Measurements from ENCODE around the gene PARD6B.
"Not testable (repeated sequence)": the region's sequence is repeated elsewhere in the genome, so short reads cannot be mapped to it uniquely, and the experiment has no call there.

The PARD6B gene

DNA sequence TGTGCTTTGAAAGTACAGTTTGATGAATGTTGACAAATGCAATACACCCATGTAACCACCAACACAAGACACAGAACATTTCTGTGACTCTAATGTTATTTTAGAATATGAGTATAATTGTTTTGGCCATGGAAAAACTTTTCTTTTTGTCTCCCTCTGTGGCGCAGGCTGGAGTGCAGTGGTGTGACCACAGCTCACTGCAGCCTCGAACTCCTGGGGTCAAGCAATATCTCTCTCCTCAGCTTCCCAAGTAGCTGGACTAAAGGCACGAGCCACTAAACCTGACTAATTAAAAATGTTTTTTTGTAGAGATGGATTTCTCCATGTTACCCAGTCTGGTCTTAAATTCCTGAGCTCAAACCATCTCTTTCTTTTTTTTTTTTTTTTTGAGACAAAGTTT lies 43.1 kb downstream of the PARD6B start:
- no peak for DNase-seq (ENCODE audit: low read depth in 2 of 2)

DNA sequence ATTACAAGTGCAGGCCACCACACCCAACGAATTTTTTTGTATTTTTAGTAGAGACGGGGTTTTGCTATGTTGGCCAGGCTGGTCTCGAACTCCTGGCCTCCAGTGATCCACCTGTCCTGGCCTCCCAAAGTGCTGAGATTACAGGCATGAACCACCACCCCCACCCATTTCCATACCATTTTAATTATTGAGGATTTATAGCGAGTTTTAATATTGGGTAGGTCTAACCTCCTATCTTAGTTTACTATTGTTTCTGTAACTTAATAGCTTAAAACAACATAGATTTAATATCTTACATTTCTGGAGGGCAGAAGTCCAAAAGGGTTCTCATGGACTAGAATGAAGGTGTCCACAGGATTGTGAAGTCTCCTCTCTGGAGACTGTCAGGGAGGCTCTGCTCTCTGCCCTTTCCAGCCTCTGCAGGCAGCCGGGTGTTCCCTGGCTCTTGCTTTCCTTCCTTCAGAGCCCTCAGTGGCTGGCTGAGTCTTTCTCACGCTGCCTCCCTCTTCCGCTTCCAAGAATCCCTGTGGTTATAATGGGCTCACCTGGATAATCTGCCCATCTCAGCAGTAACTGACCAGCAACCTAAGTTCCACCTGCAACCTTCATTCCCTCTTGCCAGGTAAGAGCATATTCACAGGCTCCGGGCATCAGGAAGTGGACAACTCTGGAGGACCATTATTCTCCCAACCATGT lies 44.9 kb downstream of the PARD6B start:
- no peak for DNase-seq (ENCODE audit: low read depth in 2 of 2)

DNA sequence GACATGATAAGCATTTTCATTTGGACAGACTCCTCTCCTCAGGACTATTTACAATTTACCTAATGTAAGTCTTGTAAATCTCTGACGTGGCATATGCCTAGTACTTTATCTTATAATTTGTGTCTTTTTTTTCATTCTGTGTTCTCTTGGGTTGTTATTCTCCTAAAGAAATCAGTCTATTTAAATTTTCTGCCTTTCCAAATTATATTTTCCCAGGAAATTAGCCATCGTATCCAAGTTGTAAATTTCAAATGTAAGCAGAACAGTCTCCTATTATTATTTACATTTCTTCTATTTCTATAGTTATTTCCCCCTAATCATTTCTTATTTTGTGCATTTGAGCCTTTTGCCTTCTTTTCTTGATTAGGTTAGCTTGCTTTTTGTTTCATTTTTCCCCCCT lies 46.0 kb downstream of the PARD6B start:
- no peak for DNase-seq (ENCODE audit: low read depth in 2 of 2)

DNA sequence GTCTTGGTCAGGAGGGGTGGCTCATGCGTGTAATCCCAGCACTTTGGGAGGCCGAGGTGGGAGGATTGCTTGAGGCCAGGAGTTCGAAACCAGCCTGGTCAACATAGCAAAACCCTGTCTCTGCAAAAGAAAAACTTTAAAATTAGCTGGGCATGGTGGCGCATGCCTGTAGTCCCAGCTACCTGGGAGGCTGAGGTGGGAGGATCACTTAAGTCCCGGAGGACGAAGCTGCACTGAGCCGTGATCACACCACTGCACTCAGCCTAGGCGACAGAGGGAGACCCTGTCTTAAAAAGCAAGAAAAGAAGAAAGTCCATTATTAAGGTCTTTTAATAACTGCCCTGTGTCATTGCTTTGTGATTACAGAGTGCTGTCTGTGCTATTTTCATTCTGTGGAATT lies 47.6 kb downstream of the PARD6B start:
- DNase-seq (ENCODE audit: low read depth in 2 of 2): not testable (repeated sequence)

DNA sequence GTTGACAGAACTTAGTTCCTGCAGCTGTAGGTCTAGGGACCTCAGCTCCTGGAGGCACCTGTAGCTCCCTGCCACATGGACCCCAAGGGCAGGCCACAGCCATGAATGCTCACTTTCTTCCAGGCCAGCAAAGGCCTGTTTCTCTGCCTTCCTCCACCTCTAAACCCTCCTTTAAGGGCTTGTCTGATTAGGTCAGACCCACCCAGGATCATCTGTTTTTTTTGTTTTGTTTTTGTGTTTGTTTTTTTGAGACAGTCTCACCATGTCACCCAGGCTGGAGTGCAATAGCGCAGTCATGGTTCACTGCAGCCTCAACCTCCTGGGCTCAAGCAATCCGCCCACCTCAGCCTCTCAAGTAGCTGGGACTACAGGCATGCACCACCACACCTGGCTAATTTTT lies 52.0 kb downstream of the PARD6B start:
- DNase-seq (ENCODE audit: low read depth in 2 of 2): no peak

DNA sequence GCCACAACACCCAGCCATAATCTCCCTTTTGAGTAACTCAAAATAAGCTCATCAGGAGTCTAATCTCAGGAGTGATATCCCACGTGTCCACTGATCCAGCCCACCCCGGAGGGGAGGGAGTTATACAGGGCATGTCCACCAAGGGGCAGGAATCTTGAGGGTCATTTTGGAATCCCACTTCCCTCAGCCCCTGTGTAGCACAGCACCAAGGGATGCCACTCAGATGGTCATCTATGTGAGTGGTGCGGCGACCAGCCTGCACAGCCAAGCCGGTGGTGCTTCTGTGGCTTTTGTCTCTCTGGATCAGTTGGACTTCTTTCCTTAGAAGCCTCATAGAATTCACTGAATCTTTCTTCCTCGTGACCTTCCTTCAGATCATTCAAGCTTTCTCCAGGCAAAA lies 52.5 kb downstream of the PARD6B start:
- no peak for DNase-seq (ENCODE audit: low read depth in 2 of 2)

DNA sequence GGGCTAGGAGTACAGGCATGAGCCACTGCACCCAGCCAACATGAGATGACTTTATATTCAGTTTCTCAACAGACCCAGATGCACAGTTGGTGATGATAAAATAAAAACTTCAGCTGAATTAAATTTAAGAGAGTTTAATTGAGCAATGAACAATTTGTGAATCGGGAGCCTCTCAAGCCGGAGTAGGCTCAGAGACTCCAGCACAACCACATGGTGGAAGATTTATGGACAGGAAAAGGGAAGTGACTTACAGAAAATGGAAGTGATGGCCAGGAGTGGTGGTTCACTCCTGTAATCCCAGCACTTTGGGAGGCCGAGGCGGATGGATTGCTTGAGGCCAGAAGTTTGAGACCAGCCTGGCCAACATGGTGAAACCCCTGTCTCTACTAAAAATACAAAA lies 53.1 kb downstream of the PARD6B start:
- DNase-seq (ENCODE audit: low read depth in 2 of 2): no peak

DNA sequence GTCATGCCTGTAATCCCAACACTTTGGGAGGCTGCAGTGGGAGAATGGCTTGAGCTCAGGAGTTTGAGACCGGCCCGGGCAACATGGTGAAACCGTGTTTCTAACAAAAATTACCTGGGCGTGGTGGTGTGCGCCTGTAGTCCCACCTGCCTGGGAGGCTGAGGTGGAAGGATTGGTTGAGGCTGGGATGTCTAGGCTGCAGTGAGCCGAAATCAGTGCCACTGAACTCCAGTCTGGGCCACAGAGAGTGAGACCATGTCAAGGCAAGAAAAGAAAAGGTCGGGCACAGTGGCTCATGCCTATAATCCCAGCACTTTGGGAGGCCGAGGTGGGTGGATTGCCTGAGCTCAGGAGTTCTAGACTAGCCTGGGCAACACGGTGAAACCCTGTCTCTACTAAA lies 55.3 kb downstream of the PARD6B start:
- DNase-seq (ENCODE audit: low read depth in 2 of 2): no peak

DNA sequence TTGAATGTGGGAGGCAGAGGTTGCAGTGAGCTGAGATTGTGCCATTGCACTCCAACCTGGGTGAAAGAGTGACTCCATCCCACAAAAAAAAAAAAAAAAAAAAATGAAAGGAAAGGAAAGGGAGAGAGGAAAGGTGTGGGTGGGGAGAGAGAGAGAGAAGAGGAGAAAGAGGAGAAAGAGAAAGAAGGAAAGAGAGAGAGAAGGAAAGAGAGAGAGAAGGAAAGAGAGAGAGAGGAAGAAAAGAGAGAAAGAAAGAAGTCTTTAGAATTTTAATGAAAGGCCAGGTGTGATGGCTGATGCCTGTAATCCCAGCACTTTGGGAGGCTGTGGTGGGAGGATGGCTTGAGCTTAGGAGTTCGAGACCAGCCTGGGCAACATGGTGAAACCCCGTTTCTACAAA lies 55.8 kb downstream of the PARD6B start:
- no peak for DNase-seq (ENCODE audit: low read depth in 2 of 2)

DNA sequence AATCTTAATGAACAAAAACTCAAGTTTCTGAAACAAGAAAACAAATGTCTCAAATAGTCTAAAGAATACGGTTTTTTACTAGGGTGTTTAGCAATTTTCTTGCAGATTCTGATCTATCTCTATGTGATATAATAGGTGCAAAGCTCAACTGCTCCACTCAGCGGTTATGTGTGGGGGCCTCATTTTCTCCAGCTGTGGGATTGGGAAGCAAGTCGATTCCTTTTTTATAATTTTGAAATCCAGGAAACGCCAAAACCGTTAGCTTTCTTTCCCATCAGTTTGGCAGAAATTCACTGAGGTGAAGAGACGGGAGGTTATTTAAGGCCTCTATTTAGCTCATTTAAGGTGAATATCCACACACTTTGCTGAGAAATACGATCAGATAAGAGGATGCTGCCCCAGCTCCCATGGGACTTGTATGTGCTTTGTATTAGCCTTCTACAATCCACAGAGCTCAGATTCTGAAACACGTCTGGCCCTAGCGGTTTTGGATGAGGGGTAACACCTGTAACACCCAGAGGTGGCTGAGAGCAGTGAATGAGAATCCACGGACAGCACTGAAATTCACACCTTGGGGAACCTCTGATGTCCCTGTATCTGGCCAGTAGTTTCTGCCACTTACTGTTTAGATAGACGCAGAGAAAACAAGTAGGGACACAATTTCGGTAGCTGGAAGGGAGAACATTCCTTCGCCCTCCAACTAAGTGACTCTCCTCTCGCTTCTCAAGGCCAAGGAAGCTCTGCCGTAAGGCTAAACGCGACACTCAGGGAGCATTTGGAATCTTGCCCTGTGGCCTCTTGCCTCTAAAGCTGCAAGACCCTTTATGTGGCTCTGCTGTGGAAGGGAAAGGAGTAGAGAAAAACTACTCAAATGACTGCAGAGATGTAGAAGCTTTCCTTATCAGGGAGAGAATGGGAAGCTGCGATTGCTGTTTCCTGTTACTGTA lies 56.9 kb downstream of the PARD6B start:
- DNase-seq (ENCODE audit: low read depth in 2 of 2): no peak

DNA sequence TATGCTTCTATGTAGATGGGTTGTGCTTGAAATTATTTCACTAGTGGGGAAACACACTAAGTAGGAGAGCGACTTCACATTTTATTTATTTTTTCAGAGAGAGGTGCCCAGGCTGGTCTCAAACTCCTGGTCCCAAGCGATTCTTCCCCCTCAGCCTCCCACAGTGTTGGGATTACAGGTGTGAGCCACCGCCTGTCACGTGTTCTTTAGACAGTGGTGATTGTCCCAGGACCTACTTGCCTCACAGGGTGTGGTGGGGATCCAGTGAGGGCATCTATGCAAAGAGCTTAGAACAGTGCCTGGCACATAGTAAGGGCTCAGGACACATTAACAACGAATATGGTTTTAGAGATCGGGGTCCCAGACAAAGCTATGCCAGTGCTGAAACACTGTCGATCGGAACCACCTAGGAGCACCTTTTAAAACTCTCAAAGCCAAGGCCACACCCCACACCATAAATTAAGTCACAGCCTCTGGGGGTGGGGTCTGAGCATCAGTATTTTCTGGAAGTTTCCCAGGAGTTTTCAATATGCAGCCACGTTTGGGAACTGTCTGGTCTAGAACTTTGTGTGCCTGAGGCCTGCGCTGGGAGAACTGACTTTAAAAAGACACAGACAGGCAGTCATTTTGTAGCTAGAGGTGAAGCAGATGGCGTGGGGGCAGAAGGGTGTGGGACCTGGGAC lies 58.7 kb downstream of the PARD6B start:
- DNase-seq (ENCODE audit: low read depth in 2 of 2): no peak

DNA sequence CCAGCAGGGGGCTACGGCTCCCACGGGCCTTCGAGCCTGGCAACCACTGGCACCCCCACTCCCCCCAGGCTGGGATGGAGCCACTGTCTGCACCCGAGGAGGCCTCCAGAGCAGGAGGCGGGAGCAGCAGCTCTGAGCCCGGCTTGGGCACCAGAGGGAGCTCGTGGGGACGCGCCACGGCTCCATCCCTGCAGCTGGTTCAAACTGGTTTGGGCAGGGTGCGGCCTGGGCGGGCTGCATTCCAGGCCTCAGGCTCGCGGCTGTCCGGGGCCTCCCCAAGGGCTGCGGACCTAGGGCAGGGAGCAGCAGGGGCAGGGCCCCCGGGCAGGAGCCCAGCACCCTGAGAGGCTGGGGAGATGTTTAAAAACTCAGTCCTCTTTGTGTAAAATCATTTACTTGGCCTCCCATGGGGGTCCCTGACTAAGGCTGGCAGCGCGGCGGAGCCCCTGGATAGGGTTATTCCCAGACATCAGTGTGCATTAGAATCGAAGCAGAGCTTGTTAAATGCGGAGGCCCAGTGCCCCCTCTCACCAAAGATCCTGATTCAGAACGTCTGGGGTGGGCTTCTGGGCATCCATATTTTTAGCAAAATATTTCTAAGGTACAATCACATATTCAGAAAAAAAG lies 59.4 kb downstream of the PARD6B start:
- DNase-seq (ENCODE audit: low read depth in 2 of 2): peak; percentile 74 to 83

DNA sequence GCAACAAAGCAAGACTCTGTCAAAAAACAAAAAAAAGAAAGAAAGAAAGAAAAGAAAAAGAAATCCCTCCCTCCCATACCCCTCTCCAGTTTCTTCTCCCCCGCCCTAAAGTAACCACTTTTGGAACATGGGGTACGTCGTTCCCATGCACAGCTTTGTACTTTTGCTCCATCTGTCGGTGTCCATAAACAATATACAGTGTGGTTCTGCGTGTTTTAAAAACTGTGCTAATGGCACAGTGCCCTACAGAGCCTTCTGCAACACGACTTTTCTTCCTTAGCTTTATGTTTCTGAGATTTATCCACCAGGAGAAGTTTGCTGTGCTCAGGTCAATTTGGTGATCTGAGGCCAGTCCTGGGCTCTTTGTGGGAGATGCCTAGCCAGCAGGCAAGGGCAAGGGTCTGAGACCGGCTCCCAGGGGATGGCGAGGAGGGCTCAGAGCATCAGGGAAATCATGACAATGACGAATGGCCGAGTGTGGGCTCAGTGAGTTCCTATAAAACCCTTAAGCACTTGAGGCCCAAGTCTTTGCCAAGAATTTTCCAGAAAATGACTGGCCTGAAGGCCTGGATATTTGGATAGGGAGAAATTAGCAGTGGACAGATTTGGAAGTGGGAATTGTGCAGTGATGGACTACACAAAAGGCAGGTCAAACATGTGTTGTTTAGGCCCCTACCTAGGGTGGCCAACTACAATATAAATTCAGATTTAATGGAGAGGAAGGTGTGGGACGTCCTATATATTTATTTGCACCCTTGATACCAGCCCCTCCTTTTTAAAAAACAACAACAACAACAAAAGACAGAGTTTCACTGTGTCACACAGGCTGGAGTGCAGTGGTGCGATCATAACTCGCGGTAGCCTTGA lies 61.6 kb downstream of the PARD6B start:
- DNase-seq (ENCODE audit: low read depth in 2 of 2): no peak

DNA sequence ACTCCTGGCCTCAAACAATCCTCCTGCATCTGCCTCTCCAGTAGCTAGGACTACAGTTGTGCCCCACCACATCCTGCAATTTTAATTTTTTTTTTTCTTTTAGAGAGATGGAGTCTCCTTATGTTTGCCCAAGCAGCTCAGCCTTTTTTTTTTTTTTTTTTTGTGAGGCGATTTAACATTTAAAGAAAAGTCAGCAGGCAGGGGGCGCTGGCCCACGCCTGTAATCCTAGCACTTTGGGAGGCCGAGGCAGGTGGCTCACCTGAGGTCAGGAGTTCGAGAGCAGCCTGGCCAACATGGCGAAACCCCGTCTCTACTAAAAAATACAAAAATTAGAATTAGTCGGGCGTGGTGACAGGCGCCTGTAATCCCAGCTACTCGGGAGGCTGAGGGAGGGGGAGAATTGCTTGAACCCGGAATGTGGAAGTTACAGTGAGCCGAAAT lies 62.2 kb downstream of the PARD6B start:
- DNase-seq (ENCODE audit: low read depth in 2 of 2): not testable (repeated sequence)

DNA sequence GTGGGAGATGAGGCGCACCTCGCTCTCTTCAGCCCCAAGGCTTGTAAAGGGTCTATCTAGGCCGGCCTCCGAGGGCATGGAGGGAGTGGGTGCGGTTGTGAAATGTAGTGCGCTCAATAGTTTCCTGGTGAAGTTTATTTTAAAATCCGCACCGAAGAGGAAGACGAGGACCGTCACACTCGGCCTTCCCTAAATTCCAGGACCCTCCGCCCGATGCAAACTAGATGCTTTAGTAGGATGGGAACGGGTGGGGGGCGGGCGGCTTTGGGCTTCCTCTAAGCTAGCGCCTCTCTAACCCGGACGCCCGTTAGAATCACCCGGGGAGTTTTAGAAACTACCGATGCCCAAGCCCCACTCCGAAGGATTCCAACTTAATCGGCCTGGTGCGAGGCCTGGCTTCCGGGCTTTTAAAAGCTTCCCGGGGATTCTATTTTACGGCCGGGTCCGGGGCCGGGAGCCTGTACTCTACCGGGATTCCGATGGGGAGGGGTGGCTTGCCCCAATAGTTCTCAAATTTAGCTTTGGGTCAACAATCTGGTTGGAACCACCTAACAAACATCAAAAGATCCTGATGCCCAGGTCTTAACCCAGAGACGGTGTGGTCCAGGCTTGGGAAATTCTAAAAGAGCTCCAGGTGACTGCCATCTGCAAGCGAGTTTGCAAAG lies 62.9 kb downstream of the PARD6B start:
- DNase-seq (ENCODE audit: low read depth in 2 of 2): no peak

DNA sequence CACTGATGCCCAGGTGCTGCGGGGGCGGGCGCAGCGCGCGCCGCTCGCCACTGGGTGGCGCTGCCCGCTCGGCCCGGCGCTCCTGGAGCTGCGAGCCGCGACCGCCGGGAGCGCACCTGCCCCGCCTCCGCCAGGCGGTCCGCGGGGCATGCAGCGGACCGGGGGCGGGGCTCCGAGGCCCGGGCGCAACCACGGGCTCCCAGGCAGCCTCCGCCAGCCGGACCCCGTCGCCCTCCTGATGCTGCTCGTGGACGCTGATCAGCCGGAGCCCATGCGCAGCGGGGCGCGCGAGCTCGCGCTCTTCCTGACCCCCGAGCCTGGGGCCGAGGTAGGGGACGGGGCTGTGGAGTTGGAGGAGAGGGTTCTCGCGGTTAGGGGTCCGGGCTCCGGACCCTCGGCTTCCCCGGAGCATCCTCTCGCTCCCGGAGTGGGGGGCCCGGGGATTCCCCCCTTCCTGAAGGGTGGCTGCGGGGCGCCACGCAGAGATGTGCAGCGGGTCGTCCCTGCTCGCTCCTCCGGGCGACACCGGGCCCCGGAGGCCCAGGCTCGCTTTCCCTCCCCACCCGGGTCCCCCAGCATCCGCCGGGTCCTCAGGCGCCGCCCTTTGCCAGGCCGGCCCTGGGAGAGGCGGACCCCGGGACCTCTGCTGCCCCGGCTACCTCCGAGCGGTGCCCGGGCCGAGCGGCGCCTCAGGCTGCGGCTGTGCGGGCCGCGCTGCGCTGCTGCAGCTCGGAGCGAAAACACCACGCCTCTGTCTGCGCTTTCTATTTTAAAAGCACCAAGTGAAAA lies 63.7 kb downstream of the PARD6B start, which contains the start of gene BCAS4:
BCAS4 (plus strand) TSS at position 216 of the 789 bp plus-strand sequence; CDS start at position 239, 23 bp downstream.
- peak; percentile 56 to 79 for DNase-seq (ENCODE audit: low read depth in 2 of 2)

DNA sequence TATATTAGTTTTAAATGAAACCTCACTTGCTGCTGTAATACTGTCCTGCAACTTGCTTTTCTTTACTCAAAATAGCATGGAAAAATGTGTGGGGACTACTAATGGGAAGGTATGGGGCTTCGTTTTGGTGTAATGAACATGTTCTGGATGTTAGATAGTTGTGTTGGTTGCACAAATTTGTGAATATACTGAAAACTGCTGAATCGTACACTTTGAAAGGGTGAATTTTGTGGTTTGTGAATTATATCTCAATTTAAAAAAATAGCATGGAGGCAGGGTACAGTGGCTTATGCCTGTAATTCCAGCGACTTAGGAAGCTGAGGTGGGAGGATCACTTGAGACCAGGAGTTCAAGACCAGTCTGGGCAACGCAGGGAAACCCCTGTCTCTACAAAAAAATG lies 65.8 kb downstream of the PARD6B start:
- DNase-seq (ENCODE audit: low read depth in 2 of 2): no peak

DNA sequence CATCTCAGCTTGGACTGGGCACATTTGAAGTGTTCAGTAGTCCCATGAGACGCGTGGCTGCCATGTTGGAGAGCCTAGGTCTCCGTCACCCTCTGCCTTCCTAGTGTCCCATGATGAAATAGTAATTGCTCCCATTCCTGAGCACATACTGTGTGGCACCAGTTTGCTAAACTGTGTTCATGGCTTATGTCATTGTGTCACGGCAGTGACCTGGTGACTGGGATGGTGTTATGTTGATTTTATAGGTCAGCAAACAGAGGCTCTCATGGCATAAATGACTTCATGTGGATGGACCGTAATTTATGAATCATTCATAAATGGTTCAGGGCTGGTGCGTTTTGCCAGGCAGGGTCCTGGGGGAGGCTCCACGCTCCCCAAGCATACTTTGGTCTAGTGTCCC lies 67.3 kb downstream of the PARD6B start:
- DNase-seq (ENCODE audit: low read depth in 2 of 2): no peak

DNA sequence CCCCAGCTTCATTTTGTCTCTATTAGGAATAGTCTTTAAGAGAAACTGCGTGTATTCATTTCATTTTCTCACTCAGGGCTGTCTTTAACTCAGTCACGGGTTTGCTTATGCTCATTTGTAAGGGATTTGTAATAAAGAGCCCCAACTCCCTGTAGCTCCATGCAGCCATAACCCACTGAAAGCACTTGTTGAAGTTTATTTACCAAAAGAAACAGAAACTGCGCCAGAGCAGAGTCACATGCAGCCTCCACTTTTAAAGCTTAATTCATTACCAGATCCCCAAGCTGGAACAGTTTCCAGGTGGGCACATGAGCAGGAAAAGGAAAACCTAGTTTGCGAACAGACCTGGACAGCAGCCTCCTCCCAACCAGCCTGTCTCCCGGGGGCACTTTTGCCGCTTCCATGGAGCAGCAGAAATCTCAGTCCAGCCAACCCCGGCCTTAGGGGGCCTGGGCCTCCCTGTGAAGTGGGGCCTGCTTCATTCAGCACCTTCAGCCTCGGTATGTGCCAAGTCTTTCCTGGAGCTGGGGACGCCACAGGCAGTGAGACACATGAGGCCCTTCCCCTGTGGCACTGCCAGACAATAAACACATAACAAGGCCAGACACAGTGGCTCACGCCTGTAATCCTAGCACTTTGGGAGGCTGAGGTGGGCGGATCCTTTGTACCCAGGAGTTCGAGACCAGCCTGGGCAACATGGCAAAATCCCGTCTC lies 68.0 kb downstream of the PARD6B start:
- no peak for DNase-seq (ENCODE audit: low read depth in 2 of 2)
